A172 (cell line): ENCODE data around the gene DQX1. TPM values are rescaled to one million over a fixed set of nuclear protein-coding genes. Genes with fewer than 3 reads are reported as not detected.

ENCODE experiments used
- total RNA-seq: library from RNA; depleted of rRNA; stranded (reverse); fragments of >200 nt; shearing (Covaris generic); gene quantifications from 2 replicates; pipeline ENCODE4 v1.2.3, GENCODE V29; 2014; rRNA removed

The DQX1 gene
- total RNA-seq, 1 experiment from 2014 or later = not detected

Other genes starting within 250 kb of the DQX1 start
- 0.07 TPM in 1 of 2 replicates, not detected in the other for gene SLC4A5, start 182.8 kb downstream of the DQX1 start, total RNA-seq
- 105 and 123 TPM in 2 replicates for gene DCTN1, start 145.9 kb downstream of the DQX1 start, total RNA-seq
- 2.3 and 3.5 TPM in 2 replicates for gene C2orf81, start 104.6 kb downstream of the DQX1 start, total RNA-seq
- gene WDR54, start 104.5 kb downstream of the DQX1 start, total RNA-seq = 72.9 and 84.5 TPM in 2 replicates
- gene RTKN, start 84.3 kb downstream of the DQX1 start, total RNA-seq = 23.1 and 33.3 TPM in 2 replicates
- 5.9 and 7.9 TPM in 2 replicates for gene INO80B, start 71.1 kb downstream of the DQX1 start, total RNA-seq
- gene WBP1, start 67.8 kb downstream of the DQX1 start, total RNA-seq = 49.0 and 52.3 TPM in 2 replicates
- 66.6 and 71.4 TPM in 2 replicates for gene MOGS, start 60.8 kb downstream of the DQX1 start, total RNA-seq
- 30.2 and 39.1 TPM in 2 replicates for gene MRPL53, start 53.6 kb downstream of the DQX1 start, total RNA-seq
- 11.7 and 12.5 TPM in 2 replicates for gene CCDC142, start 43.2 kb downstream of the DQX1 start, total RNA-seq
- 14.7 and 16.5 TPM in 2 replicates for gene TTC31, start 43.1 kb downstream of the DQX1 start, total RNA-seq
- 0.45 TPM in 1 of 2 replicates, not detected in the other for gene LBX2, start 26.6 kb downstream of the DQX1 start, total RNA-seq
- 33.9 and 67.3 TPM in 2 replicates for gene PCGF1, start 18.5 kb downstream of the DQX1 start, total RNA-seq
- 0.90 and 1.7 TPM in 2 replicates for gene TLX2, start 11.8 kb downstream of the DQX1 start, total RNA-seq
- 150 and 194 TPM in 2 replicates for gene AUP1, start 3.5 kb upstream of the DQX1 start, total RNA-seq
- 58.0 and 70.3 TPM in 2 replicates for gene HTRA2, start 3.7 kb upstream of the DQX1 start, total RNA-seq
- 3.2 TPM in 2 replicates for gene LOXL3, start 27.7 kb upstream of the DQX1 start, total RNA-seq
- 17.3 and 24.8 TPM in 2 replicates for gene DOK1, start 28.5 kb upstream of the DQX1 start, total RNA-seq
- gene M1AP, start 122.1 kb upstream of the DQX1 start, total RNA-seq = not detected in 2 replicates
- 14.6 and 39.2 TPM in 2 replicates for gene SEMA4F, start 128.0 kb upstream of the DQX1 start, total RNA-seq